Pulmonary artery endothelial cell (primary cell): Measurements from ENCODE around the gene SLC23A3. TPM values are rescaled to one million over a fixed set of nuclear protein-coding genes. Genes with fewer than 3 reads are reported as not detected.

ENCODE experiments used
- DNase-seq: peaks from one replicate; pipeline ENCODE4 v3.0.0-alpha.2; 2011; ENCODE audit warnings: low read depth, low spot score
- total RNA-seq: library from RNA; depleted of rRNA; stranded (reverse); fragments of >200 nt; gene quantifications from 2 replicates; pipeline ENCODE4 v1.2.3, GENCODE V29; 2014

The SLC23A3 gene
- 0.59 and 2.2 TPM in 2 replicates for total RNA-seq

GRCh38 chr2:219169930-219170654, at the start of gene SLC23A3:
Gene SLC23A3 (minus strand): TSS chr2:219170029. CDS start chr2:219169984, 45 bp downstream.
- DNase-seq = no peak

GRCh38 chr2:219218732-219219701, 49.2 kb upstream of the SLC23A3 start, which contains the start of gene ABCB6:
Gene ABCB6 (minus strand): TSS chr2:219218958. CDS start chr2:219218673, 285 bp downstream.
- peak; percentile 67 for DNase-seq

GRCh38 chr2:219218217-219218731, 48.4 kb upstream of the SLC23A3 start:
- no peak for DNase-seq

- no peak for DNase-seq
Observed at GRCh38 chr2:219216535-219216915, 46.7 kb upstream of the SLC23A3 start.

GRCh38 chr2:219215871-219216534, 46.2 kb upstream of the SLC23A3 start:
- no peak for DNase-seq

GRCh38 chr2:219214786-219215185, 45.0 kb upstream of the SLC23A3 start:
- no peak for DNase-seq

- no peak for DNase-seq
Observed at GRCh38 chr2:219214141-219214540, 44.3 kb upstream of the SLC23A3 start.

- no peak for DNase-seq
Observed at GRCh38 chr2:219213486-219214071, 43.8 kb upstream of the SLC23A3 start.

- DNase-seq = no peak
Observed at GRCh38 chr2:219213026-219213415, 43.2 kb upstream of the SLC23A3 start.

- DNase-seq = no peak
Observed at GRCh38 chr2:219210886-219211362, 41.1 kb upstream of the SLC23A3 start.

- no peak for DNase-seq
Observed at GRCh38 chr2:219210196-219210885, 40.5 kb upstream of the SLC23A3 start.

- DNase-seq = no peak
Observed at GRCh38 chr2:219209236-219210195, 39.7 kb upstream of the SLC23A3 start.

- no peak for DNase-seq
Observed at GRCh38 chr2:219207884-219208740, 38.3 kb upstream of the SLC23A3 start.

GRCh38 chr2:219207134-219207883, 37.5 kb upstream of the SLC23A3 start:
- DNase-seq = no peak

- DNase-seq = peak; percentile 69
Observed at GRCh38 chr2:219206328-219207133, 36.7 kb upstream of the SLC23A3 start, which contains the start of gene ZFAND2B. Gene ZFAND2B (plus strand): TSS chr2:219206782. CDS start chr2:219206988, 206 bp downstream.

GRCh38 chr2:219205981-219206327, 36.1 kb upstream of the SLC23A3 start:
- DNase-seq = no peak

GRCh38 chr2:219205165-219205538, 35.3 kb upstream of the SLC23A3 start:
- no peak for DNase-seq
